ENCODE data around the gene UQCRC2. TPM values are rescaled to one million over a fixed set of nuclear protein-coding genes. Genes with fewer than 3 reads are reported as not detected.

The UQCRC2 gene
- total RNA-seq, 1 donor from 2014 or later = 175 TPM

GRCh38 chr16:21963887-21964286, 10.7 kb downstream of the UQCRC2 start:
- H3K4me3 Mint-ChIP-seq = no peak overlapping the region
- peaks cover 7% of the 10 kb centered on the region for H3K36me3 Mint-ChIP-seq (ENCODE audit: low read depth)
- H3K4me1 Mint-ChIP-seq = no peaks in the 10 kb centered on the region
- H3K27ac Mint-ChIP-seq (ENCODE audit: unreplicated experiment) = no peak overlapping the region
- TF ChIP-seq CTCF (conservative IDR thresholded peaks at IDR 0.05) = no peak
- no peak for DNase-seq (ENCODE audit: low read depth, low spot score)
- no peaks in the 10 kb centered on the region for H3K27me3 Mint-ChIP-seq (ENCODE audit: low read depth)
- no peaks in the 10 kb centered on the region for H3K9me3 Mint-ChIP-seq

GRCh38 chr16:21964353-21964752, 11.2 kb downstream of the UQCRC2 start:
- Mint-ChIP-seq H3K27me3 (ENCODE audit: low read depth) (no peaks in the 10 kb centered on the region), H3K27ac (ENCODE audit: unreplicated experiment) (no peak overlapping the region), H3K4me1 (no peaks in the 10 kb centered on the region), H3K4me3 (no peak overlapping the region), H3K9me3 (no peaks in the 10 kb centered on the region), H3K36me3 (ENCODE audit: low read depth) (peaks cover 6% of the 10 kb centered on the region)
- TF ChIP-seq CTCF (conservative IDR thresholded peaks at IDR 0.05) = no peak
- no peak for DNase-seq (ENCODE audit: low read depth, low spot score)

GRCh38 chr16:21971856-21972255, 18.7 kb downstream of the UQCRC2 start:
- Mint-ChIP-seq H3K9me3 (no peaks in the 10 kb centered on the region), H3K4me3 (no peak overlapping the region), H3K27ac (ENCODE audit: unreplicated experiment) (no peak overlapping the region), H3K27me3 (ENCODE audit: low read depth) (no peaks in the 10 kb centered on the region), H3K4me1 (no peaks in the 10 kb centered on the region), H3K36me3 (ENCODE audit: low read depth) (peaks cover 10% of the 10 kb centered on the region)
- no peak for DNase-seq (ENCODE audit: low read depth, low spot score)
- no peak for TF ChIP-seq CTCF (conservative IDR thresholded peaks at IDR 0.05)

- H3K27ac Mint-ChIP-seq (ENCODE audit: unreplicated experiment) = no peak overlapping the region
- H3K9me3 Mint-ChIP-seq = no peaks in the 10 kb centered on the region
- H3K36me3 Mint-ChIP-seq (ENCODE audit: low read depth) = peaks cover 10% of the 10 kb centered on the region
- H3K27me3 Mint-ChIP-seq (ENCODE audit: low read depth) = no peaks in the 10 kb centered on the region
- H3K4me1 Mint-ChIP-seq = no peaks in the 10 kb centered on the region
- no peak for TF ChIP-seq CTCF (conservative IDR thresholded peaks at IDR 0.05)
- H3K4me3 Mint-ChIP-seq = no peak overlapping the region
- DNase-seq (ENCODE audit: low read depth, low spot score) = no peak
These were observed 20.8 kb downstream of the UQCRC2 start for GRCh38 chr16:21973945-21974344.

GRCh38 chr16:21980032-21980431, 26.9 kb downstream of the UQCRC2 start:
- no peak overlapping the region for H3K4me3 Mint-ChIP-seq
- no peaks in the 10 kb centered on the region for H3K27me3 Mint-ChIP-seq (ENCODE audit: low read depth)
- no peak overlapping the region for H3K27ac Mint-ChIP-seq (ENCODE audit: unreplicated experiment)
- H3K4me1 Mint-ChIP-seq = no peaks in the 10 kb centered on the region
- TF ChIP-seq CTCF (conservative IDR thresholded peaks at IDR 0.05) = no peak
- DNase-seq (ENCODE audit: low read depth, low spot score) = no peak
- H3K9me3 Mint-ChIP-seq = no peaks in the 10 kb centered on the region
- peaks cover 7% of the 10 kb centered on the region for H3K36me3 Mint-ChIP-seq (ENCODE audit: low read depth)

- no peak for DNase-seq (ENCODE audit: low read depth, low spot score)
- no peaks in the 10 kb centered on the region for H3K4me1 Mint-ChIP-seq
- peak; percentile 17 for TF ChIP-seq CTCF (conservative IDR thresholded peaks at IDR 0.05)
- H3K9me3 Mint-ChIP-seq = no peaks in the 10 kb centered on the region
- no peak overlapping the region for H3K4me3 Mint-ChIP-seq
- H3K27me3 Mint-ChIP-seq (ENCODE audit: low read depth) = no peaks in the 10 kb centered on the region
- H3K27ac Mint-ChIP-seq (ENCODE audit: unreplicated experiment) = no peak overlapping the region
- H3K36me3 Mint-ChIP-seq (ENCODE audit: low read depth) = peaks cover 5% of the 10 kb centered on the region
These were observed 28.9 kb downstream of the UQCRC2 start for GRCh38 chr16:21982108-21982507.

All from neural crest cell (in vitro differentiated cells).